ENCODE results near the gene CLSTN2.

CLSTN2 gene

GRCh38 chr3:140384876-140385275, 449.9 kb downstream of the CLSTN2 start:
- DNase-seq (ENCODE audit: extremely low spot score), result no peak
- ChIA-PET POLR2A (no interaction called here), CTCF (interaction anchor here (1.3 kb wide), 2 partner anchors 12 to 256 kb away, joined by 3 to 4 read pairs; no protein-coding TSS in a partner anchor)
- TF ChIP-seq, protein P1, sequence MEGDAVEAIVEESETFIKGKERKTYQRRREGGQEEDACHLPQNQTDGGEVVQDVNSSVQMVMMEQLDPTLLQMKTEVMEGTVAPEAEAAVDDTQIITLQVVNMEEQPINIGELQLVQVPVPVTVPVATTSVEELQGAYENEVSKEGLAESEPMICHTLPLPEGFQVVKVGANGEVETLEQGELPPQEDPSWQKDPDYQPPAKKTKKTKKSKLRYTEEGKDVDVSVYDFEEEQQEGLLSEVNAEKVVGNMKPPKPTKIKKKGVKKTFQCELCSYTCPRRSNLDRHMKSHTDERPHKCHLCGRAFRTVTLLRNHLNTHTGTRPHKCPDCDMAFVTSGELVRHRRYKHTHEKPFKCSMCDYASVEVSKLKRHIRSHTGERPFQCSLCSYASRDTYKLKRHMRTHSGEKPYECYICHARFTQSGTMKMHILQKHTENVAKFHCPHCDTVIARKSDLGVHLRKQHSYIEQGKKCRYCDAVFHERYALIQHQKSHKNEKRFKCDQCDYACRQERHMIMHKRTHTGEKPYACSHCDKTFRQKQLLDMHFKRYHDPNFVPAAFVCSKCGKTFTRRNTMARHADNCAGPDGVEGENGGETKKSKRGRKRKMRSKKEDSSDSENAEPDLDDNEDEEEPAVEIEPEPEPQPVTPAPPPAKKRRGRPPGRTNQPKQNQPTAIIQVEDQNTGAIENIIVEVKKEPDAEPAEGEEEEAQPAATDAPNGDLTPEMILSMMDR (IDR thresholded peaks at IDR 0.05; ENCODE audit: control extremely low read depth, extremely low read depth, low read depth, missing control alignments), result no peak

DNA sequence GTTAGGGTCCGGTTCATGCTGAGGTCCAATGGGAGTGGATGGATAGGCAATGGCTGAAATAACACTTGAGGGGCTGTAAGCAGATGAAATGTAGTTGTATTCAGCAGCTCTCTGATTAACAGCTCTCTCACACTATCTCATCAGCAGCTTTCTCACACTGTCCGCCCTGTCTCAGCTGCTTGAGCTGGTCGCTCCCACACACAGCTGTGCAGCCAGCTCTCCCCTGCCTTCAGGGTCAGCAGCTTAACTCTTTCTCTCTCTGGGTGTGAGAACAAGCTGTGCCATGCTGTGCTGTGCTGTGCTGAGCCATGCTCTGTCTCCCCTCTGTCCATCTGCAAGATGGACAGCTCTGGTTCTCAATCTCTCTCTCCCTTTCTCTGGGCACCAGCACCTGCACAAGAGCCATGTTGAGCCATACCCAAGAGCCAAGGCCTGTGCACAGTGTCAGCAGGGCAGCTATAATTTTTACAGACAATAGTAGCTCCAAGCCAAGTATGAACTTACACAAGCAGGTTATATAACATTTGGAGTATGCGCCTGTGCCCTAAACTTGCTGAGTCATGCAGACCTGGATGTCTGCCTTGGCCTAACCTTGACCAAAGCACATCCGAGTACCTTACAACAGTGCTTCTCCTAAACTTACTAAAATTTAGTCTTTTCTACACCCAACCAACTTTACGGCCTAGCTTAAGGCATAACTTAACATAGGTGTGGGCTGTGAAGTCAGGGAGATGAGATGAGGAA, 451.5 kb downstream of the CLSTN2 start:
- TF ChIP-seq, protein P1 (IDR thresholded peaks at IDR 0.05; ENCODE audit: control extremely low read depth, extremely low read depth, low read depth, missing control alignments), result no peak
- POLR2A ChIA-PET, result no interaction called here

DNA sequence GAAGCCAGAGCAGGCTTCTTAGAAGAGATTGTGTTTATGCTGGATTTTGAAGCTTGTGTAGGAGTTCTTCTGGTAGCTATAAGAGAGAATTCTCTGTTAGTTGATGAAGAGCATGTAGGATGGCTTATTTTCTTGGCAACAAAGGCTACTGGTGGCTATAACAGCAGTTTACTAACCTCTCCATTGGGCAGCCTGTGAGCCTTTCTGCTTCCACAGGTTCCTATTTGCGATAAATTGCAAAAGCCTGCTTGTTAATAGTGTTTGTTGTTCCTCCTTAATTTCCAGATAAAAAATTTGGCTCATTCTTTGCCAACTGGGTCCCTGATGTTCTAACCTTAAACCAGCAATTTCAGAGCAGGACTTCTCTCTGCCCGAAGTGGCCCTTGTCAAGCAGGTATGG, 452.3 kb downstream of the CLSTN2 start:
- ChIA-PET CTCF (interaction anchor here (0.9 to 1.3 kb wide), 2 partner anchors 15 to 23 kb away, joined by 3 to 4 read pairs; no protein-coding TSS in a partner anchor), POLR2A (no interaction called here)
- TF ChIP-seq, protein P1 (IDR thresholded peaks at IDR 0.05; ENCODE audit: control extremely low read depth, extremely low read depth, low read depth, missing control alignments), result no peak
- no peak for DNase-seq (ENCODE audit: extremely low spot score)

More for the DNA sequence above, 451.5 kb downstream of the CLSTN2 start:
- DNase-seq (ENCODE audit: extremely low spot score), result no peak
- CTCF ChIA-PET, result interaction anchor here (0.9 to 1.3 kb wide), 3 partner anchors 9 to 24 kb away, joined by 3 to 4 read pairs (median 3); no protein-coding TSS in a partner anchor

DNA sequence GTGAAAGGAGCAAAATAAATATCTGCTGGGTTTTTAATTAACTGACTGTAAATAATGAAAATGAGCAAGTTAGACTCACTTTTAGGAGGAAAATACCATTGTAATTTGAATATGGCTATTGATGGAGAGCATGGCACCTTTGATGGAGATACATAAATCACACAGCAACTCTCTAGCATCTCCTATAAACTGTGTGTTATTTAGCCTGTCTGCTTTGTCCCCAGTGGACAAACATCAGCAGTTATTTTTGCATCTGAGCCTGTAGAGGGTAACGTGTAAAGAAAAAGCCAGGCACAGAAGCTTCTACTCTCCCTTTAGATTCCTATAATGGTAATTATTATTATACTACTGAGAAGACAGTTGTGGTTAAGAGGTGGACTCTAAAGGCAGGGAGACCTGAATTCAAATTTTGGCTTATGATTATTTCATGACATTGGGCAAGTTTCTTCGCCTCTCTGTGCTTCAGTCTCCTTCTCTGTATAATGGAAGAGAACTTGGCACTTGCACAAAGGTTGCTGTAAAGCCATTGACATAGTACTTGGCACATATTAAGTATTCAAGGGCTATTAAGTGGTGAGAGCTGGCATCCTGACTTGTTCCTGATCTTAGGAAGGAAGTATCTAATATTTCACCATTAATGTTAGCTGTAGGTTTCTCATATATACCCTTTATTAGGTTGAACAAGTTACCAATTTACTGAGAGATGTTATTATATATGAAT, 453.4 kb downstream of the CLSTN2 start:
- DNase-seq (ENCODE audit: extremely low spot score), result no peak
- POLR2A ChIA-PET, result no interaction called here
- TF ChIP-seq, protein P1 (IDR thresholded peaks at IDR 0.05; ENCODE audit: control extremely low read depth, extremely low read depth, low read depth, missing control alignments), result no peak
- CTCF ChIA-PET, result no interaction called here

GRCh38 chr3:140391061-140391460, 456.1 kb downstream of the CLSTN2 start:
- TF ChIP-seq, protein P1 (IDR thresholded peaks at IDR 0.05; ENCODE audit: control extremely low read depth, extremely low read depth, low read depth, missing control alignments), result no peak
- ChIA-PET CTCF (no interaction called here), POLR2A (interaction anchor here (0.6 kb wide), 1 partner anchor 10 kb away, joined by 5 read pairs; no protein-coding TSS in a partner anchor)
- DNase-seq (ENCODE audit: extremely low spot score), result no peak

- TF ChIP-seq, protein P1 (IDR thresholded peaks at IDR 0.05; ENCODE audit: control extremely low read depth, extremely low read depth, low read depth, missing control alignments), result no peak
- POLR2A ChIA-PET, result no interaction called here
- DNase-seq (ENCODE audit: extremely low spot score), result no peak
- CTCF ChIA-PET, result no interaction called here
These were observed 459.6 kb downstream of the CLSTN2 start for GRCh38 chr3:140394488-140395133.
